GM23338 (cell line): ENCODE measurements around the gene ELFN2. TPM values are rescaled to one million over a fixed set of nuclear protein-coding genes. Genes with fewer than 3 reads are reported as not detected.

Experiments used
- ATAC-seq: fragments of 200-7000 bp; cut with Tn5 transposase; 3 replicates; pipeline ENCODE4 v1.9.1; 2020
- DNase-seq: peaks from one replicate; pipeline ENCODE4 v3.0.0-alpha.2; 2015; ENCODE audit warnings: low spot score
- H2AFZ ChIP-seq: fragments of 200-600 bp; sonication (generic); 2 replicates; pipeline ENCODE4 v1.8.0; 2016; ENCODE audit warnings: antibody characterized with exemption, mild to moderate bottlenecking, moderate library complexity
- H3F3A ChIP-seq: fragments of 200-600 bp; sonication (generic); replicated peaks from 2 replicates; pipeline ENCODE4 v1.8.0; 2017; ENCODE audit warnings: antibody characterized with exemption, mixed run types, low read depth
- H3K27ac ChIP-seq: fragments of 200-600 bp; sonication (generic); 2 replicates; pipeline ENCODE4 v1.6.1; 2016; ENCODE audit warnings: low read depth
- H3K27me3 ChIP-seq: fragments of 200-600 bp; sonication (generic); 2 replicates; pipeline ENCODE4 v1.8.0; 2016; ENCODE audit warnings: mild to moderate bottlenecking, mixed run types, moderate library complexity; ENCODE audit not compliant: insufficient read depth
- H3K36me3 ChIP-seq: fragments of 200-600 bp; sonication (generic); 2 replicates; pipeline ENCODE4 v1.8.0; 2016; ENCODE audit warnings: mild to moderate bottlenecking; ENCODE audit not compliant: insufficient read depth
- H3K4me1 ChIP-seq: fragments of 200-600 bp; sonication (generic); 2 replicates; pipeline ENCODE4 v1.8.0; 2016; ENCODE audit warnings: mild to moderate bottlenecking, moderate library complexity; ENCODE audit not compliant: insufficient read depth
- H3K4me2 ChIP-seq: fragments of 200-600 bp; sonication (generic); 2 replicates; pipeline ENCODE4 v1.7.1; 2017; ENCODE audit warnings: mixed run types
- H3K4me3 ChIP-seq: fragments of 200-600 bp; sonication (generic); 2 replicates; pipeline ENCODE4 v1.6.1; 2016; ENCODE audit warnings: mixed run types
- H3K79me2 ChIP-seq: fragments of 200-600 bp; sonication (generic); replicated peaks from 2 replicates; pipeline ENCODE4 v1.8.0; 2017; ENCODE audit warnings: mild to moderate bottlenecking; ENCODE audit not compliant: insufficient read depth
- H3K9me2 ChIP-seq: fragments of 200-600 bp; sonication (generic); 2 replicates; pipeline ENCODE4 v1.8.0; 2017; ENCODE audit not compliant: insufficient read depth
- H4K20me1 ChIP-seq: fragments of 200-600 bp; sonication (generic); replicated peaks from 2 replicates; pipeline ENCODE4 v1.8.0; 2017; ENCODE audit warnings: mild to moderate bottlenecking; ENCODE audit not compliant: insufficient read depth
- H3K27ac Mint-ChIP-seq: 2 replicates; pipeline ENCODE4 v1.8.0; 2020; ENCODE audit warnings: inconsistent platforms, mild to moderate bottlenecking, moderate library complexity, mixed read lengths
- H3K27me3 Mint-ChIP-seq: 3 replicates; pipeline ENCODE4 v1.8.0; 2022; ENCODE audit warnings: low read depth, mild to moderate bottlenecking, moderate library complexity, mixed read lengths, inconsistent platforms; ENCODE audit not compliant: insufficient read depth, poor library complexity
- H3K36me3 Mint-ChIP-seq: 3 replicates; pipeline ENCODE4 v1.8.0; 2021; ENCODE audit warnings: low read depth, mild to moderate bottlenecking, inconsistent platforms, moderate library complexity, mixed read lengths
- H3K4me1 Mint-ChIP-seq: 3 replicates; pipeline ENCODE4 v1.8.0; 2020; ENCODE audit warnings: mild to moderate bottlenecking, inconsistent platforms, mixed read lengths
- H3K4me3 Mint-ChIP-seq: 3 replicates; pipeline ENCODE4 v1.8.0; 2021; ENCODE audit warnings: moderate library complexity, mild to moderate bottlenecking, inconsistent platforms, mixed read lengths
- H3K9me3 Mint-ChIP-seq: 3 replicates; pipeline ENCODE4 v1.8.0; 2020; ENCODE audit warnings: moderate library complexity, mild to moderate bottlenecking, inconsistent platforms, mixed read lengths
- CTCF ChIP-seq, 2 experiments: fragments of 200-600 bp in 1 of 2; sonication (generic) in 1 of 2; conservative IDR thresholded peaks; 2 replicates each; pipeline versions ENCODE4 v1.5.1 to v1.6.1; 2016 to 2017; ENCODE audit warnings: antibody characterized with exemption in 2 of 2, low read depth in 2 of 2, mild to moderate bottlenecking in 2 of 2, moderate library complexity in 1 of 2
- JUNB ChIP-seq: IDR thresholded peaks from one replicate; pipeline ENCODE4 v1.6.1; 2016; ENCODE audit warnings: antibody characterized with exemption; ENCODE audit not compliant: unreplicated experiment
- POLR2AphosphoS5 ChIP-seq: IDR thresholded peaks from 2 replicates; pipeline ENCODE4 v1.6.1; 2016; ENCODE audit warnings: antibody characterized with exemption, low read depth
- REST ChIP-seq: IDR thresholded peaks from one replicate; pipeline ENCODE4 v1.6.1; 2018; ENCODE audit warnings: antibody characterized with exemption; ENCODE audit not compliant: unreplicated experiment
- ZNF331 ChIP-seq: fragments of 250-450 bp; sonication (Bioruptor Pico); IDR thresholded peaks from 2 replicates; pipeline ENCODE4 v1.5.0; 2020; ENCODE audit warnings: low read depth, mild to moderate bottlenecking, moderate library complexity
- polyA plus RNA-seq: library from polyadenylated mRNA; unstranded; fragments of >200 nt; fragmentation: Nextera tagmentation; extraction: Ambion mirVana; gene quantifications from 2 replicates; pipeline ENCODE4 v1.2.1, GENCODE V29; 2016
- total RNA-seq: library from RNA; depleted of rRNA; stranded (reverse); fragments of >200 nt; shearing (Covaris generic); gene quantifications from 2 replicates; pipeline ENCODE4 v1.2.3, GENCODE V29; 2014

The ELFN2 gene
- total and polyA plus RNA-seq, 2 experiments from 2014 or later, result 0.18 to 0.35 TPM

GRCh38 chr22:37351232-37351631 lies 76.0 kb downstream of the ELFN2 start:
- no peak overlapping the region for H3K27ac Mint-ChIP-seq
- H3K27ac ChIP-seq, result no peak overlapping the region
- ATAC-seq, result no peak; the same call in 2 of the 3 replicates

More at GRCh38 chr22:37351232-37351631, 76.0 kb downstream of the ELFN2 start:
- H3K27me3 Mint-ChIP-seq, result peaks cover 18% of the 10 kb centered on the region
- H3K4me1 Mint-ChIP-seq, result peaks cover 4% of the 10 kb centered on the region
- Histone ChIP-seq H3K36me3 (no peaks in the 10 kb centered on the region), H3K79me2 (no peaks in the 10 kb centered on the region), H3K4me1 (no peaks in the 10 kb centered on the region), H2AFZ (no peak overlapping the region), H3K4me2 (no peak overlapping the region), H3K9me2 (no peaks in the 10 kb centered on the region), H3K27me3 (no peaks in the 10 kb centered on the region), H3K4me3 (no peak overlapping the region), H4K20me1 (no peaks in the 10 kb centered on the region), H3F3A (no peaks in the 10 kb centered on the region)
- no peak overlapping the region for H3K4me3 Mint-ChIP-seq
- no peak for DNase-seq
- H3K36me3 Mint-ChIP-seq, result no peaks in the 10 kb centered on the region
- no peaks in the 10 kb centered on the region for H3K9me3 Mint-ChIP-seq
- no peak for TF ChIP-seq CTCF (conservative IDR thresholded peaks at IDR 0.05; ENCODE audit: low read depth in 2 of 2)
- no peak for TF ChIP-seq REST
- no peak for TF ChIP-seq POLR2AphosphoS5
- no peak for TF ChIP-seq JUNB
- no peak for TF ChIP-seq ZNF331 (CRISPR knock-in tag)
